Transverse colon (tissue), 4 donors: Measurements from ENCODE around the gene MORN4. TPM values are rescaled to one million over a fixed set of nuclear protein-coding genes. Genes with fewer than 3 reads are reported as not detected.

Source experiments
- DNase-seq: peaks from one replicate; pipeline ENCODE4 v3.0.0-alpha.2; 2019
- H3K27ac ChIP-seq, 4 donors: fragments of 200-600 bp; sonication (generic); 2 replicates each; pipeline ENCODE4 v1.5.1; 2016 to 2018; ENCODE audit warnings: inconsistent platforms in 4 of 4
- H3K27me3 ChIP-seq: fragments of 200-600 bp; sonication (generic); 2 replicates; pipeline ENCODE4 v1.5.1; 2017; ENCODE audit warnings: inconsistent platforms
- H3K36me3 ChIP-seq, 4 donors: fragments of 200-600 bp; sonication (generic); 2 replicates each; pipeline ENCODE4 v1.5.1; 2017 to 2019; ENCODE audit warnings: inconsistent platforms in 4 of 4
- H3K4me1 ChIP-seq, 4 donors: fragments of 200-600 bp; sonication (generic); 2 replicates each; pipeline ENCODE4 v1.5.1; 2017 to 2020; ENCODE audit warnings: inconsistent platforms in 4 of 4
- H3K4me3 ChIP-seq, 4 donors: fragments of 200-600 bp; sonication (generic); 1 replicate in 1 of 4; 2 replicates in 3 of 4; pipeline versions ENCODE4 v1.5.1 to v1.6.1; 2017 to 2019; ENCODE audit warnings: inconsistent platforms in 4 of 4
- H3K9me3 ChIP-seq, 2 donors: fragments of 200-600 bp; sonication (generic); 2 replicates each; pipeline ENCODE4 v1.5.1; 2017 to 2019; ENCODE audit warnings: inconsistent platforms in 2 of 2
- EP300 ChIP-seq: sonication (generic); formaldehyde crosslinking; IDR thresholded peaks from one replicate; pipeline ENCODE4 v1.6.1; 2017; ENCODE audit warnings: antibody characterized with exemption, low read depth
- POLR2A ChIP-seq: fragments of 450-650 bp; IDR thresholded peaks from one replicate; pipeline ENCODE4 v1.6.1; 2016; ENCODE audit warnings: antibody characterized with exemption, mild to moderate bottlenecking, moderate library complexity
- POLR2AphosphoS5 ChIP-seq, 3 donors: sonication (generic); formaldehyde crosslinking; IDR thresholded peaks; one replicate each; pipeline ENCODE4 v1.6.1; 2016; ENCODE audit warnings: antibody characterized with exemption in 3 of 3
- WGBS, 2 donors: methylation state at CpG; one replicate each; pipeline ENCODE4 v1.1.5; 2018; ENCODE audit warnings: low coverage in 1 of 2; 5-methylcytosine and 5-hydroxymethylcytosine counted together
- in situ Hi-C, 4 donors: fragments of 200-750 bp; cut with MboI; loops; one replicate each; pipeline versions ENCODE4 v1.15.0 to v1.15.1; 2017; ENCODE audit warnings: low sequenced_read_pairs in 3 of 4, low pct_ligation_motif_present in 1 of 4, low pct_unique_long_range_greater_than_20kb in 1 of 4
- intact Hi-C: fragments of 100-400 bp; cut with DNase I; formaldehyde crosslinking; loops from one replicate; pipeline ENCODE4 v1.15.1; 2023; ENCODE audit warnings: low total_unique reads
- total RNA-seq, 4 donors: library from RNA; depleted of rRNA; stranded (reverse); fragments of >200 nt; gene quantifications; one replicate each; pipeline ENCODE4 v1.1.0, GENCODE V29; 2016
- TF ChIP-seq, protein P1 (sequence below), 5 experiments: fragments of 200-600 bp in 3 of 5; fragments of 450-650 bp in 2 of 5; sonication (generic) in 3 of 5; IDR thresholded peaks; 1 replicate in 2 of 5; 2 replicates in 3 of 5; pipeline ENCODE4 v1.5.1; 2016 to 2017; ENCODE audit warnings: antibody characterized with exemption in 5 of 5, inconsistent platforms in 3 of 5, mild to moderate bottlenecking in 2 of 5, moderate library complexity in 1 of 5

Gene MORN4
- total RNA-seq, 4 donors from 2014 or later: 0.95 to 1.8 (median 0.96) TPM; not detected in 1

DNA sequence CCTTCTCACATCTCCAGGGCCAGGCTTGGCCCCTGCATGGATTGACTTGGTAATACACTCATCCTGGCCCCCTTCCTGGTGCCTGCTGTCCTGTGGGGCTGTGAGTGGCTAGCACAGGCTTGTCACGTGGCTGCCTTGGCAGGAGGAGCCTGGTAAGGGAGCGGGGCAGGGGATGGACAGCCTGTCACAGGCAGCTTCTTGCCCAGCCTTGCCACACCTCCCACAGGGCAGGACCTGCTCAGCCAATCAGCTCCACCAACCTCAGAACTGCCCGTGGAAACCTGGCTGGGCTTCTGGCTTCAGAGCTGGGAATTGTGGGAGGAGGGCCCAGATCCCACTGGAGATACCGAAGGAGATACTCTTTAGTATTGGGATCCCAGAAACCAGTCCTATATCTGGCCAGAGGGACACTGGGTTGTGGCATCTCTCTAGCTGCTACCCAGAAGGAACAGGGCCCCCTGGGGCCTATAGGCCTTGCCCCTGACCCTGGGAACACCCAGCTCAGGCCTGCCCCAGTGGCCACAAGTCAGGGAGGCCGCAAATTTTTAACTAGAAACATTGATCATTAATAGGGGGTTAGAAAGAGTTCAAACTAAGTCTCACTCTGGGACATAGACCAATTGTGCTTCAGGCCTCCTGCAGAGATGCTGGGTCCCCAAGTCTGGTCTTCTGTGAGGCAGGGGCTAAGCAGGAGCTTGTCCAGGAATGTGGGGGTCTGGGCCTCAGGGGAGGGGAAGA is 49.1 kb downstream of the MORN4 start, which contains the start of gene HOGA1:
HOGA1 (plus strand) TSS at position 330 of the 738 bp plus-strand sequence; CDS start at position 645, 315 bp downstream.
- H3K9me3 ChIP-seq: no peaks in the 10 kb centered on the region
- no peaks in the 10 kb centered on the region for H3K4me1 ChIP-seq
- DNase-seq: no peak
- H3K4me3 ChIP-seq: no peak within 1 kb of the TSS
- TF ChIP-seq, protein P1, sequence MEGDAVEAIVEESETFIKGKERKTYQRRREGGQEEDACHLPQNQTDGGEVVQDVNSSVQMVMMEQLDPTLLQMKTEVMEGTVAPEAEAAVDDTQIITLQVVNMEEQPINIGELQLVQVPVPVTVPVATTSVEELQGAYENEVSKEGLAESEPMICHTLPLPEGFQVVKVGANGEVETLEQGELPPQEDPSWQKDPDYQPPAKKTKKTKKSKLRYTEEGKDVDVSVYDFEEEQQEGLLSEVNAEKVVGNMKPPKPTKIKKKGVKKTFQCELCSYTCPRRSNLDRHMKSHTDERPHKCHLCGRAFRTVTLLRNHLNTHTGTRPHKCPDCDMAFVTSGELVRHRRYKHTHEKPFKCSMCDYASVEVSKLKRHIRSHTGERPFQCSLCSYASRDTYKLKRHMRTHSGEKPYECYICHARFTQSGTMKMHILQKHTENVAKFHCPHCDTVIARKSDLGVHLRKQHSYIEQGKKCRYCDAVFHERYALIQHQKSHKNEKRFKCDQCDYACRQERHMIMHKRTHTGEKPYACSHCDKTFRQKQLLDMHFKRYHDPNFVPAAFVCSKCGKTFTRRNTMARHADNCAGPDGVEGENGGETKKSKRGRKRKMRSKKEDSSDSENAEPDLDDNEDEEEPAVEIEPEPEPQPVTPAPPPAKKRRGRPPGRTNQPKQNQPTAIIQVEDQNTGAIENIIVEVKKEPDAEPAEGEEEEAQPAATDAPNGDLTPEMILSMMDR (IDR thresholded peaks at IDR 0.05): no peak
- TF ChIP-seq POLR2AphosphoS5 (IDR thresholded peaks at IDR 0.05): no peak
- TF ChIP-seq POLR2A: no peak
- TF ChIP-seq EP300: no peak
- intact Hi-C loops: no loop called here
- no peak within 1 kb of the TSS for H3K27ac ChIP-seq
- 52% methylated on average over 5 of the region's 5 CpGs; no CpG with 5 or more reads in 1 of the 2 donors for WGBS, 2 donors
- H3K36me3 ChIP-seq: no peaks in the 10 kb centered on the region
- H3K27me3 ChIP-seq: no peaks in the 10 kb centered on the region
- in situ Hi-C loops: no loop called here

DNA sequence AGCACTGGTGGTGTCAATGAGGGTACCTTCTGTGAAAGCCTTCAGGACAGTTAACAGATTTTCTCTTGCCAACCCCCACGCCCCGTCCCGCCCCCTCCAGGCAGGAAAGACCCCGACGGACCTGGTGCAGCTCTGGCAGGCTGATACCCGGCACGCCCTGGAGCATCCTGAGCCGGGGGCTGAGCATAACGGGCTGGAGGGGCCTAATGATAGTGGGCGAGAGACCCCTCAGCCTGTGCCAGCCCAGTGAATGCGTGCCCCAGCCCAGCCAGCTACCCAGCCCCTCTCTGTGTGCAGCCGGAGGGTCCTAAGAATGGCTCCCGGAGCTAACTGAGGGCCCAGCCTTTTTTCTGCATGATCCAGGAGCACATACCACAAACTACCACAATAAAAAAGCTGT is 49.8 kb downstream of the MORN4 start:
- no peaks in the 10 kb centered on the region for H3K9me3 ChIP-seq
- H3K27me3 ChIP-seq: no peaks in the 10 kb centered on the region
- DNase-seq: no peak
- intact Hi-C loops: no loop called here
- H3K4me1 ChIP-seq: no peaks in the 10 kb centered on the region
- WGBS, 2 donors: 79 to 92% methylated on average over 3 to 13 of the region's 13 CpGs
- in situ Hi-C loops: no loop called here
- TF ChIP-seq POLR2AphosphoS5 (IDR thresholded peaks at IDR 0.05) (no peak), EP300 (no peak), POLR2A (no peak)
- TF ChIP-seq, protein P1 (IDR thresholded peaks at IDR 0.05): no peak
- no peak overlapping the region for H3K27ac ChIP-seq
- H3K36me3 ChIP-seq: no peaks in the 10 kb centered on the region
- no peak overlapping the region for H3K4me3 ChIP-seq

DNA sequence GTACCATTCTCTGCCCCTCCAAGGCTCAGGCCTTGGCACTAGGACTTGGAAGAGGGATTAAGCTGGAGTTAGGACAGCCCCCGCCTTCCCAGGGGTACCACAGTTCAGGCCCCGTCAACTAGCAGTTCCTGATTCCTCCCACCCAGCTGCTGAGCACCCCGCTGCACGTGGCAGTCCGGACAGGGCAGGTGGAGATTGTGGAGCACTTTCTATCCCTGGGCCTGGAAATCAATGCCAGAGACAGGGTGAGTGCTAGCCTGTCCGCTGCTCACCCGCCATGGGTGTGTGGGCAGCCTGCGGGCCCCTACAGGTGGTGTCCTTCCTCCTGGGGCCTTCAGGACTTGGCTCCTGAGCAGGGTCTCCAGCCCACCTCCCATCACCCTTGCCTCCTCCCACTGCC is 51.1 kb downstream of the MORN4 start:
- in situ Hi-C loops (no loop called here), intact Hi-C loops (no loop called here)
- H3K36me3 ChIP-seq: no peaks in the 10 kb centered on the region
- H3K4me3 ChIP-seq: no peak overlapping the region
- 94% methylated on average over 8 of the region's 8 CpGs; no CpG with 5 or more reads in 1 of the 2 donors for WGBS, 2 donors
- H3K9me3 ChIP-seq: no peaks in the 10 kb centered on the region
- H3K27ac ChIP-seq: no peak overlapping the region
- no peaks in the 10 kb centered on the region for H3K27me3 ChIP-seq
- TF ChIP-seq EP300 (no peak), POLR2A (no peak), POLR2AphosphoS5 (IDR thresholded peaks at IDR 0.05) (no peak)
- TF ChIP-seq, protein P1 (IDR thresholded peaks at IDR 0.05): no peak
- no peaks in the 10 kb centered on the region for H3K4me1 ChIP-seq
- no peak for DNase-seq

DNA sequence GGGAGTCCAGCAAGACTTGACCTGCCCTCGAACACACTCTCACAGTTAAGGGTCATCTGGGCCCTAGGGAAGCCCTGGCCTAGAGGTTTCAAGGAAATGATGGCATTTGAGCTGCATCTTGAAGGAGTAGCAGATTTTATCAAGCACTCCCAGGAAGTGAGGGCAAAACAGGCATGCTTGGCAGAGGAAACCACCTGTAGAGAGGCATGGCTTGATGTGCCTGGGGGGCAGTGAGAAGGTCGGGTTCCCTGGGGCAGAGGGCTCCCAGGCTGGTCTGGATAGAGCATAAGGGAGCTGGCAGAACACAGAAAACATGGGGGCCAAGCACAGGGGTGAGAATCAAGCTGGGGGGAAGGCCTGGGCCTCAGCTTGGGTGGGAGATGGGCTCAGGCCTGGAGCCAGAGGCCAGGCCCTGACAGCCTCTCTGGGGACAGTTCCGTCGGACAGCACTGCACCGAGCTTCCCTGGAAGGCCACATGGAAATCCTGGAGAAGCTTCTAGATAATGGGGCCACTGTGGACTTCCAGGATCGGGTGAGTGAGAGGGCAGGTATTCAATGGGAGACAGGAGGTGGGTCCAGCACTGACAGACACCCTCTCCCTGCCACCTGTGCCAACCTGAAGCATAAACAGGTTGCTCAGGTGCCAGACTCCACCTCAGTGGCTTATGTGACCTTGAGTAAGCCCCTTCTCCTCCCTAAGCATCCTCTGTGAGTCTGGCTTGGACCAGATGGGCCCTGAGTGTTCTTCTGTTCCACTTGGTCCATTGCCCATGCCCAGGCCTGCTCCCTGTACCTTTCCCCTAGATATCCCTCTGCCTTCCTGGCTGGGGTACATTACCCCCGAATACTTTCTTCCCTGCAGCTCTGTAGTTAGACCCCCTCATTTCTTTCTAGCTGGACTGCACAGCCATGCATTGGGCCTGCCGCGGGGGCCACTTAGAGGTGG is 52.6 kb downstream of the MORN4 start:
- Histone ChIP-seq H3K4me1 (no peaks in the 10 kb centered on the region), H3K27me3 (no peaks in the 10 kb centered on the region), H3K27ac (no peak overlapping the region), H3K4me3 (no peak overlapping the region), H3K36me3 (no peaks in the 10 kb centered on the region), H3K9me3 (no peaks in the 10 kb centered on the region)
- TF ChIP-seq POLR2A (no peak), POLR2AphosphoS5 (IDR thresholded peaks at IDR 0.05) (no peak), EP300 (no peak)
- TF ChIP-seq, protein P1 (IDR thresholded peaks at IDR 0.05): no peak
- intact Hi-C loops: no loop called here
- in situ Hi-C loops: no loop called here
- no peak for DNase-seq
- WGBS, 2 donors: 73 to 91% methylated on average over 2 to 9 of the region's 9 CpGs
